Esophagus (tissue), 2 donors: ENCODE results near the gene AKIP1. TPM values are rescaled to one million over a fixed set of nuclear protein-coding genes. Genes with fewer than 3 reads are reported as not detected.
A peak's percentile ranks its signal among the peaks of the same experiment; 100 is the strongest.

Experiments
- H3K27ac ChIP-seq, 2 donors: one replicate each; pipeline ENCODE4 v1.5.1; 2013; ENCODE audit warnings: low read depth in 2 of 2, mild to moderate bottlenecking in 2 of 2, inconsistent platforms in 1 of 2, low read length in 1 of 2, moderate library complexity in 1 of 2
- H3K27me3 ChIP-seq, 2 donors: one replicate each; pipeline ENCODE4 v1.6.1; 2013; ENCODE audit warnings: low read length in 2 of 2, control low read depth in 1 of 2, mild to moderate bottlenecking in 1 of 2; ENCODE audit not compliant: insufficient read depth in 2 of 2, control insufficient read depth in 1 of 2
- H3K36me3 ChIP-seq, 2 donors: one replicate each; pipeline ENCODE4 v1.6.1; 2013; ENCODE audit warnings: low read length in 1 of 2; ENCODE audit not compliant: control insufficient read depth in 2 of 2, insufficient read depth in 2 of 2
- H3K4me1 ChIP-seq, 2 donors: one replicate each; pipeline ENCODE4 v1.6.1; 2013; ENCODE audit warnings: low read length in 1 of 2; ENCODE audit not compliant: control insufficient read depth in 2 of 2, insufficient read depth in 2 of 2
- H3K4me3 ChIP-seq, 2 donors: one replicate each; pipeline ENCODE4 v1.5.1; 2013; ENCODE audit warnings: low read length in 2 of 2, mild to moderate bottlenecking in 2 of 2, low read depth in 1 of 2, moderate library complexity in 1 of 2
- H3K9me3 ChIP-seq, 2 donors: one replicate each; pipeline ENCODE4 v1.6.1; 2013; ENCODE audit warnings: mild to moderate bottlenecking in 2 of 2, low read depth in 1 of 2, low read length in 1 of 2, moderate library complexity in 1 of 2; ENCODE audit not compliant: control insufficient read depth in 2 of 2, insufficient read depth in 1 of 2
- WGBS, 2 donors: extraction: QIAGEN DNeasy Blood & Tissue Kit; methylation state at CpG; one replicate each; pipeline ENCODE4 v1.1.7; 2013; 5-methylcytosine and 5-hydroxymethylcytosine counted together
- polyA plus RNA-seq, 2 donors: library from polyadenylated mRNA; stranded (reverse); fragments of 200-250 nt; gene quantifications; one replicate each; pipeline ENCODE4 v1.2.3, GENCODE V29; 2013
- donor health status: healthy with polysubstance abuse.
- donor health status: Bipolar disorder and iron deficiency.

The AKIP1 gene
- polyA plus RNA-seq, 2 donors, result 10.6 to 17.8 TPM

- Histone ChIP-seq H3K9me3 (no peaks in the 10 kb centered on the region), H3K27ac (no peak overlapping the region), H3K4me1 (no peaks in the 10 kb centered on the region), H3K36me3 (peaks cover 5 to 7% of the 10 kb centered on the region in 2 donors), H3K4me3 (no peak overlapping the region), H3K27me3 (no peaks in the 10 kb centered on the region)
- 79 to 81% methylated on average over 4 of the region's 4 CpGs for WGBS, 2 donors
Measured at GRCh38 chr11:8947230-8947943, 36.4 kb downstream of the AKIP1 start.

GRCh38 chr11:8948886-8949285 lies 37.9 kb downstream of the AKIP1 start:
- Histone ChIP-seq H3K27me3 (no peaks in the 10 kb centered on the region), H3K4me1 (no peaks in the 10 kb centered on the region), H3K27ac (no peak overlapping the region), H3K36me3 (peaks cover 7 to 8% of the 10 kb centered on the region in 2 donors), H3K4me3 (no peak overlapping the region), H3K9me3 (no peaks in the 10 kb centered on the region)
- WGBS, 2 donors, result 72% methylated on average over 3 of the region's 3 CpGs

GRCh38 chr11:8956860-8957259 lies 45.9 kb downstream of the AKIP1 start:
- WGBS, 2 donors, result 77 to 78% methylated on average over 4 of the region's 4 CpGs
- no peaks in the 10 kb centered on the region for H3K4me1 ChIP-seq
- H3K9me3 ChIP-seq, result no peaks in the 10 kb centered on the region
- H3K27ac ChIP-seq, result no peak overlapping the region
- peaks cover 7 to 8% of the 10 kb centered on the region in 2 donors for H3K36me3 ChIP-seq
- no peak overlapping the region for H3K4me3 ChIP-seq
- no peaks in the 10 kb centered on the region for H3K27me3 ChIP-seq

GRCh38 chr11:8959546-8960166 lies 48.7 kb downstream of the AKIP1 start:
- H3K4me1 ChIP-seq, result no peaks in the 10 kb centered on the region
- 13 to 53% methylated on average over 2 of the region's 2 CpGs for WGBS, 2 donors
- H3K27me3 ChIP-seq, result no peaks in the 10 kb centered on the region
- no peak overlapping the region for H3K4me3 ChIP-seq
- H3K27ac ChIP-seq, result peak overlapping the region in 1 of 2 donors; percentile 11
- H3K36me3 ChIP-seq, result peaks cover 4 to 7% of the 10 kb centered on the region in 2 donors
- no peaks in the 10 kb centered on the region for H3K9me3 ChIP-seq

DNA sequence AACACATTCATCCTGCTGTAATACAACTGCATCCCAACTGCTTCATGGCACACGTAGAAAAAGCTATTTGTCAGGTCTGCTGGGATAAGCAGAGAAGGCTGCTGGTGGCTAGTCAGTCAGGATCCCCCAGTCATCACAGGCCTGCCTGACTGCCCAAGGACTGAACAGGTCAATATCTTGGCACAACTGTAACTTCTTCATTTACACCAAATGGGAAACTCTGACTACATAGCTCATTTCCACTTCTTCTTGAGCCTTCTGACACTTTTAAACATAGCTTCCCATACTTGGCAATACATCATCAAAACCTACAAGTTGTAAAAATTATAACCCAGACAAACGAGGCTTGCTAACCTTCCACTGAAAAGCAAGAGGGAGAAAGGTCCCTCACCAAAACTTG lies 50.4 kb downstream of the AKIP1 start:
- no peak overlapping the region for H3K27ac ChIP-seq
- H3K9me3 ChIP-seq, result no peaks in the 10 kb centered on the region
- no peaks in the 10 kb centered on the region for H3K4me1 ChIP-seq
- H3K36me3 ChIP-seq, result no peaks in the 10 kb centered on the region
- 60 to 64% methylated on average over 2 of the region's 2 CpGs for WGBS, 2 donors
- no peaks in the 10 kb centered on the region for H3K27me3 ChIP-seq
- H3K4me3 ChIP-seq, result no peak overlapping the region

GRCh38 chr11:8962841-8963240 lies 51.9 kb downstream of the AKIP1 start:
- Histone ChIP-seq H3K36me3 (no peaks in the 10 kb centered on the region), H3K27me3 (no peaks in the 10 kb centered on the region), H3K9me3 (no peaks in the 10 kb centered on the region), H3K4me3 (peak overlapping the region in 1 of 2 donors; percentile 63), H3K4me1 (no peaks in the 10 kb centered on the region), H3K27ac (peak overlapping the region in 1 of 2 donors; percentile 44)
- WGBS, 2 donors, result 20 to 34% methylated on average over 2 of the region's 2 CpGs

- Histone ChIP-seq H3K4me3 (peak overlapping the region; percentile 63 to 85), H3K27me3 (no peaks in the 10 kb centered on the region), H3K36me3 (no peaks in the 10 kb centered on the region), H3K27ac (peak overlapping the region; percentile 97 to 98), H3K4me1 (no peaks in the 10 kb centered on the region), H3K9me3 (no peaks in the 10 kb centered on the region)
- 2% methylated on average over 37 to 39 of the region's 39 CpGs for WGBS, 2 donors
Measured at GRCh38 chr11:8963569-8964323, 52.8 kb downstream of the AKIP1 start.

DNA sequence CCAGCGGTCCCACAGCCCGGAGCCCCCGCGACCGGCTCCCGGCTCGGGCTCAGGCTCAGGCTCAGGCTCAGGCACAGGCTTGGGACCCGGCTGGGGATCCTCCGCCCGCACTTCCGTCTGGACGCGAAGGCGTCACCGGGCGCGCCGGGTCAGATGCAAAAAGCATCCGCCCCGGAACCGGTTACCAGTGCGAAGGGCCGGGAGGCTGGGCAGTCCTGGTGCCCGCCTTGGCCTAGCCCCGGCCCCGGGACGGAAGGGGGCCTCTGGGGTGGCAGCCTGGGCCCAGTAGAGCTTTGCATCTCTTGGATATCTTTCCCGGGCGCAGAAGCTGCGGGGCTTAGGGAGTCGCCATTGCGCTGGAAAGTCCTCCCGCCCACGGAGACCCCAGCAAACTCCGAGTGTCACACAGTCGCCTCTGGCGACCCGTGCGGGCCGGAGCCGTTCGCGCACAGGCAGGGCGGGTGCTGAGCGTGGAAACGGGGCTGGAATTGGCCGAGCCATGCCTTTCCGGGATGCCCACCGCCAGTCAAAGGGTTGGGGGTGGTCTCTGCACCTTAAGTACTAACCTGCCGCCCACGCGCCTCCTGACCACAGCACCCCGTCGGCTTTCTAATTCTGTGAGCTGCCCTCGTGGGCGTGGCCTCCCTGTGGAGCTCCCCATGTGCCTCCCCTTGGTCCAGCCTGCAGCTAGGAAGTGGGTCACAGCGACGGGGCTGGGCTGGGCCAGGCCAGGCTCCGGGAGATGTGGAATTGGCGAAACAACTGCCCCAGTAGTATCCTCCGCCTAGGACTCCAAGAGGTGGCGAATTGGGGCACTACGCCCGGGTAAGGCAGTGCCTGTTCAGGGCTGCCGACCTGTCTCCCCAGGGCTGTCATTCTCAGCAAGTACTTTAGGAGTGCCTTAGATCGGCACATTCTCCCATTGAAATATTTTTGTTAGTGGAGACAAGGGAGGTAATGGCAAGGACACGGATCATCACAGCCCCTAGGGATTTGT lies 53.6 kb downstream of the AKIP1 start, which contains the start of gene TMEM9B:
Gene TMEM9B, minus strand, starts transcription at position 119 of the 997 bp plus-strand sequence. CDS start 129 bp downstream, outside the sequence.
- H3K27me3 ChIP-seq, result no peaks in the 10 kb centered on the region
- H3K36me3 ChIP-seq, result no peaks in the 10 kb centered on the region
- H3K27ac ChIP-seq, result peak within 1 kb of the TSS; percentile 97 to 98
- WGBS, 2 donors, result 0 to 1% methylated on average over 66 to 67 of the region's 67 CpGs
- no peaks in the 10 kb centered on the region for H3K4me1 ChIP-seq
- peak within 1 kb of the TSS; percentile 63 to 85 for H3K4me3 ChIP-seq
- H3K9me3 ChIP-seq, result no peaks in the 10 kb centered on the region

DNA sequence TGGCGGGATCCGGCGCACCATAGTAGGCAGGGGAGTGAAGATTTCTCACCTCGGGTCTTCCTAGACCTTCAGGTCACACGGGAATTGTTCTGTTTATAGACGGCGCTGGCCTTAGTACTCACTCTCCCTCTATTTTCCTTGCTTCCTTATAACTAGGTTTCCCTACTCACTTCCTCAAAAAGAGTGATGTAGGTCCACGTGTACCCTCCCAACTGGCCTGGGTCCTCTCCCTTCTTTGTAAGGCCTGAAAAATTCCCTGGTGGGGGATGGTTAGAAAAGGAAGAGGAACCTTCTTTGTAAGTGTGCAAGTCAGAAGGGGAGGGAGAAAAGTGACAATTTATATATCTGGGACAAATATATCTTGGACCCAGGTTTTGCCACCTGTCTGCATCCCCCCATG lies 56.2 kb downstream of the AKIP1 start:
- 87 to 89% methylated on average over 8 of the region's 8 CpGs for WGBS, 2 donors
- Histone ChIP-seq H3K4me1 (no peaks in the 10 kb centered on the region), H3K27ac (no peak overlapping the region), H3K4me3 (no peak overlapping the region), H3K27me3 (no peaks in the 10 kb centered on the region), H3K9me3 (no peaks in the 10 kb centered on the region), H3K36me3 (no peaks in the 10 kb centered on the region)
